T47D (cell line): ENCODE data around the gene IL4I1.
A peak's percentile ranks its signal among the peaks of the same experiment; 100 is the strongest.

Experiments
- DNase-seq, 2 experiments: peaks; one replicate each; pipeline versions ENCODE4 v3.0.0 to v3.0.0-alpha.2; 2011 to 2012; ENCODE audit warnings: low read depth in 1 of 2, low spot score in 1 of 2
- JUND ChIP-seq: IDR thresholded peaks from 2 replicates; pipeline ENCODE4 v1.6.1; 2012; ENCODE audit warnings: low read depth
- in situ Hi-C: cut with HindIII; loops from 2 replicates; pipeline ENCODE4 v1.10.0; 2016; ENCODE audit warnings: low sequenced_read_pairs, low pct_unique_long_range_greater_than_20kb

IL4I1 gene

GRCh38 chr19:49921871-49922795 is 25.4 kb upstream of the IL4I1 start:
- TF ChIP-seq JUND = no peak
- DNase-seq = no peak
- in situ Hi-C loops = no loop called here

GRCh38 chr19:49920624-49921363 is 24.1 kb upstream of the IL4I1 start:
- in situ Hi-C loops = no loop called here
- no peak for TF ChIP-seq JUND
- no peak for DNase-seq

GRCh38 chr19:49918089-49918488 is 21.4 kb upstream of the IL4I1 start:
- in situ Hi-C loops = no loop called here
- TF ChIP-seq JUND = no peak
- no peak for DNase-seq

- no peak for TF ChIP-seq JUND
- DNase-seq = peak in 1 of 2 experiments; percentile 31
- in situ Hi-C loops = no loop called here
Observed at GRCh38 chr19:49916839-49917733, 20.4 kb upstream of the IL4I1 start.

GRCh38 chr19:49915271-49915670 is 18.6 kb upstream of the IL4I1 start:
- TF ChIP-seq JUND = no peak
- DNase-seq = no peak
- in situ Hi-C loops = no loop called here

GRCh38 chr19:49913720-49914119 is 17.0 kb upstream of the IL4I1 start:
- no peak for DNase-seq
- in situ Hi-C loops = no loop called here
- no peak for TF ChIP-seq JUND

- DNase-seq = no peak
- TF ChIP-seq JUND = no peak
- in situ Hi-C loops = no loop called here
Observed at GRCh38 chr19:49912965-49913685, 16.4 kb upstream of the IL4I1 start.

- DNase-seq = no peak
- TF ChIP-seq JUND = no peak
- in situ Hi-C loops = no loop called here
Observed at GRCh38 chr19:49911381-49912145, 14.9 kb upstream of the IL4I1 start.

GRCh38 chr19:49910179-49910578 is 13.5 kb upstream of the IL4I1 start:
- no peak for DNase-seq
- in situ Hi-C loops = no loop called here
- no peak for TF ChIP-seq JUND

GRCh38 chr19:49908480-49909420 is 12.1 kb upstream of the IL4I1 start:
- no peak for DNase-seq
- in situ Hi-C loops = no loop called here

More at GRCh38 chr19:49908480-49909420, 12.1 kb upstream of the IL4I1 start:
- no peak for TF ChIP-seq JUND
